ENCODE measurements around the gene NEDD8.

DNA sequence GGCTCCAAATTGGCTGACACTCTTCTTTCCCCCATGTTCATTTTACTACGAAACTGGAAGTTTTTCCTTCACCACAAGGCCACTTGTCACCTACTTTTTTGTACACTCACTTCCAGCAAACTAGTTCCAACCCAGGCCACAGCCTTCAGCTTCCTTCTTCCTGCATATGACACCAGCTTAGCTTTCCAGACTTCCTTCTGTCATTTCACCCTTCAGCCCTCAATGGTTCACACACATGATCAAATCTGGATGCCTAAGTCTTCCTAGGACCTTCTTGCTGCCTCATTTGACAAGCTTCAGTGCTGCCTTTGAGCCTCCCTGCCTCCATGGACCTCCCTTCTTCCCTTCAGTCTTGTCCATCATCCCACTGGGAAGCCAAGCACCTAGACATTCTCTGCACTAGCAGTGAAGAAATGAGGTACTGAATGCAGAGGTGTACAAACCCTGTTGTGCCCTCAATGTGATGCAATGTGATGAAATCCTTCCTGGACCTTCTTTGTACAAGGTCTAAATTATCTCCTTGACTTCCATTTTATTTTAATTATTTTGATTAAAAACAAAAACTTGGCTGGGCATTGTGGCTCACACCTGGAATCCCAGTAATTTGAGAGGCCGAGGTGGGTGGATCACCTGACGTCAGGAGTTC lies 64.6 kb downstream of the NEDD8 start:
- TF ChIP-seq POLR2AphosphoS5 (IDR thresholded peaks at IDR 0.05) (no peak), CTCF (IDR thresholded peaks at IDR 0.05; ENCODE audit: poor library complexity, severe bottlenecking) (no peak), EZH2 (IDR thresholded peaks at IDR 0.05; ENCODE audit: borderline replicate concordance, insufficient read depth, low read length, poor library complexity, severe bottlenecking) (no peak), RAD21 (conservative IDR thresholded peaks at IDR 0.05) (no peak), SMC3 (conservative IDR thresholded peaks at IDR 0.05; ENCODE audit: poor library complexity) (no peak), REST (IDR thresholded peaks at IDR 0.05; ENCODE audit: borderline replicate concordance) (no peak), TAF1 (IDR thresholded peaks at IDR 0.05; ENCODE audit: low read depth) (no peak), EP300 (conservative IDR thresholded peaks at IDR 0.05; ENCODE audit: poor library complexity, severe bottlenecking) (no peak)
